Thyroid gland (tissue), 4 donors: Measurements from ENCODE around the gene EBPL. TPM values are rescaled to one million over a fixed set of nuclear protein-coding genes. Genes with fewer than 3 reads are reported as not detected.
"Not testable (repeated sequence)": the region's sequence is repeated elsewhere in the genome, so short reads cannot be mapped to it uniquely, and the experiment has no call there.

ENCODE experiments used
- DNase-seq, 2 donors: peaks; one replicate each; pipeline ENCODE4 v3.0.0-alpha.2; 2019
- H3K27ac ChIP-seq, 3 donors: fragments of 200-600 bp; sonication (generic); 1 replicate in 2 of 3; 2 replicates in 1 of 3; pipeline ENCODE4 v1.5.1; 2016 to 2019; ENCODE audit warnings: mild to moderate bottlenecking in 1 of 3, moderate library complexity in 1 of 3
- H3K27me3 ChIP-seq: fragments of 200-600 bp; sonication (generic); one replicate; pipeline ENCODE4 v1.5.1; 2019
- H3K36me3 ChIP-seq, 2 donors: fragments of 200-600 bp; sonication (generic); one replicate each; pipeline ENCODE4 v1.5.1; 2016 to 2019
- H3K4me1 ChIP-seq, 2 donors: fragments of 200-600 bp; sonication (generic); one replicate each; pipeline ENCODE4 v1.5.1; 2017 to 2019
- H3K4me3 ChIP-seq, 3 donors: fragments of 200-600 bp; sonication (generic); replicated peaks in 1 of 3; 1 replicate in 2 of 3; 2 replicates in 1 of 3; pipeline ENCODE4 v1.5.1; 2016; ENCODE audit warnings: mild to moderate bottlenecking in 1 of 3
- H3K9me3 ChIP-seq: fragments of 200-600 bp; sonication (generic); one replicate; pipeline ENCODE4 v1.5.1; 2017
- CTCF ChIP-seq, 6 experiments: fragments of 200-600 bp in 3 of 6; fragments of 450-650 bp in 3 of 6; sonication (generic) in 3 of 6; IDR thresholded peaks; one replicate each; pipeline ENCODE4 v1.5.1; 2016 to 2019; ENCODE audit warnings: antibody characterized with exemption in 6 of 6, mild to moderate bottlenecking in 2 of 6, inconsistent platforms in 1 of 6, moderate library complexity in 1 of 6
- POLR2A ChIP-seq, 2 donors: fragments of 450-650 bp; IDR thresholded peaks; one replicate each; pipeline ENCODE4 v1.6.1; 2017; ENCODE audit warnings: antibody characterized with exemption in 2 of 2, mild to moderate bottlenecking in 2 of 2, moderate library complexity in 1 of 2
- WGBS, 2 donors: methylation state at CpG; one replicate each; pipeline ENCODE4 v1.1.5; 2017; 5-methylcytosine and 5-hydroxymethylcytosine counted together
- intact Hi-C: fragments of 100-400 bp; cut with DNase I; formaldehyde crosslinking; loops from one replicate; pipeline ENCODE4 v1.15.1; 2023
- total RNA-seq, 4 donors: library from RNA; depleted of rRNA; stranded (reverse); fragments of >200 nt; gene quantifications; one replicate each; pipeline ENCODE4 v1.2.3, GENCODE V29; 2016

The EBPL gene
- total RNA-seq, 4 donors from 2014 or later = 41.0 to 102 (median 66.9) TPM

GRCh38 chr13:49731766-49732165 is 40.5 kb upstream of the EBPL start:
- no peaks in the 10 kb centered on the region for H3K36me3 ChIP-seq
- no peak for TF ChIP-seq POLR2A (IDR thresholded peaks at IDR 0.05)
- no peak for TF ChIP-seq CTCF (IDR thresholded peaks at IDR 0.05)
- H3K4me1 ChIP-seq = peaks cover 9 to 13% of the 10 kb centered on the region in 2 donors
- H3K27me3 ChIP-seq = no peaks in the 10 kb centered on the region
- DNase-seq = no peak
- intact Hi-C loops = no loop called here
- H3K9me3 ChIP-seq = no peaks in the 10 kb centered on the region
- H3K4me3 ChIP-seq = no peak overlapping the region
- H3K27ac ChIP-seq = peak overlapping the region in 1 of 3 donors; percentile 77

- TF ChIP-seq POLR2A (IDR thresholded peaks at IDR 0.05) (no peak), CTCF (IDR thresholded peaks at IDR 0.05) (no peak)
- H3K9me3 ChIP-seq = no peaks in the 10 kb centered on the region
- no peaks in the 10 kb centered on the region for H3K27me3 ChIP-seq
- no peak for DNase-seq
- H3K27ac ChIP-seq = no peak overlapping the region
- peaks cover 11 to 12% of the 10 kb centered on the region in 2 donors for H3K36me3 ChIP-seq
- H3K4me3 ChIP-seq = no peak overlapping the region
- WGBS, 2 donors = 96 to 97% methylated on average over 6 of the region's 6 CpGs
- intact Hi-C loops = no loop called here
- H3K4me1 ChIP-seq = no peaks in the 10 kb centered on the region
These were observed 25.3 kb upstream of the EBPL start for GRCh38 chr13:49716615-49717014.

- no peak for DNase-seq
- intact Hi-C loops = no loop called here
- Histone ChIP-seq H3K9me3 (no peaks in the 10 kb centered on the region), H3K27ac (no peak overlapping the region), H3K4me3 (no peak overlapping the region), H3K36me3 (peaks cover 9 to 17% of the 10 kb centered on the region in 2 donors), H3K4me1 (no peaks in the 10 kb centered on the region), H3K27me3 (no peaks in the 10 kb centered on the region)
- 97 to 99% methylated on average over 1 of the region's 1 CpG for WGBS, 2 donors
- no peak for TF ChIP-seq CTCF (IDR thresholded peaks at IDR 0.05)
- no peak for TF ChIP-seq POLR2A (IDR thresholded peaks at IDR 0.05)
These were observed 23.5 kb upstream of the EBPL start for GRCh38 chr13:49714757-49715156.

GRCh38 chr13:49711218-49711863 is 20.1 kb upstream of the EBPL start:
- H3K9me3 ChIP-seq = no peaks in the 10 kb centered on the region
- intact Hi-C loops = no loop called here
- 87 to 89% methylated on average over 2 of the region's 2 CpGs for WGBS, 2 donors
- no peak overlapping the region for H3K4me3 ChIP-seq
- H3K27me3 ChIP-seq = no peaks in the 10 kb centered on the region
- H3K36me3 ChIP-seq = peaks cover 5 to 19% of the 10 kb centered on the region in 2 donors
- DNase-seq = no peak
- H3K27ac ChIP-seq = no peak overlapping the region
- H3K4me1 ChIP-seq = no peaks in the 10 kb centered on the region
- TF ChIP-seq POLR2A (IDR thresholded peaks at IDR 0.05) (no peak), CTCF (IDR thresholded peaks at IDR 0.05) (no peak)

GRCh38 chr13:49704264-49704663 is 13.0 kb upstream of the EBPL start:
- H3K27ac ChIP-seq, DNase-seq, H3K9me3 ChIP-seq, intact Hi-C loops, H3K27me3 ChIP-seq, H3K4me3 ChIP-seq, H3K4me1 ChIP-seq: not testable (repeated sequence)
- 97 to 99% methylated on average over 7 of the region's 7 CpGs for WGBS, 2 donors
- peaks cover 15 to 25% of the 10 kb centered on the region in 2 donors for H3K36me3 ChIP-seq
